ENCODE results near the gene DNAJC11. TPM values are rescaled to one million over a fixed set of nuclear protein-coding genes. Genes with fewer than 3 reads are reported as not detected.

DNAJC11 gene
- total RNA-seq, 6 donors from 2014 or later, result 35.9 to 44.0 (median 38.2) TPM

- TF ChIP-seq POLR2AphosphoS5 (IDR thresholded peaks at IDR 0.05) (no peak), POLR2A (IDR thresholded peaks at IDR 0.05) (no peak), EP300 (IDR thresholded peaks at IDR 0.05) (no peak)
- TF ChIP-seq, protein P1, sequence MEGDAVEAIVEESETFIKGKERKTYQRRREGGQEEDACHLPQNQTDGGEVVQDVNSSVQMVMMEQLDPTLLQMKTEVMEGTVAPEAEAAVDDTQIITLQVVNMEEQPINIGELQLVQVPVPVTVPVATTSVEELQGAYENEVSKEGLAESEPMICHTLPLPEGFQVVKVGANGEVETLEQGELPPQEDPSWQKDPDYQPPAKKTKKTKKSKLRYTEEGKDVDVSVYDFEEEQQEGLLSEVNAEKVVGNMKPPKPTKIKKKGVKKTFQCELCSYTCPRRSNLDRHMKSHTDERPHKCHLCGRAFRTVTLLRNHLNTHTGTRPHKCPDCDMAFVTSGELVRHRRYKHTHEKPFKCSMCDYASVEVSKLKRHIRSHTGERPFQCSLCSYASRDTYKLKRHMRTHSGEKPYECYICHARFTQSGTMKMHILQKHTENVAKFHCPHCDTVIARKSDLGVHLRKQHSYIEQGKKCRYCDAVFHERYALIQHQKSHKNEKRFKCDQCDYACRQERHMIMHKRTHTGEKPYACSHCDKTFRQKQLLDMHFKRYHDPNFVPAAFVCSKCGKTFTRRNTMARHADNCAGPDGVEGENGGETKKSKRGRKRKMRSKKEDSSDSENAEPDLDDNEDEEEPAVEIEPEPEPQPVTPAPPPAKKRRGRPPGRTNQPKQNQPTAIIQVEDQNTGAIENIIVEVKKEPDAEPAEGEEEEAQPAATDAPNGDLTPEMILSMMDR (IDR thresholded peaks at IDR 0.05), result no peak
- 56 to 61% methylated on average over 17 of the region's 17 CpGs for WGBS, 2 donors
- no peak for DNase-seq
- no peak for ATAC-seq (ENCODE audit: low FRiP score in 2 of 2)
- Histone ChIP-seq H3K27ac (no peak overlapping the region), H3K4me3 (no peak overlapping the region), H3K9me3 (no peaks in the 10 kb centered on the region), H3K4me1 (no peaks in the 10 kb centered on the region), H3K27me3 (no peaks in the 10 kb centered on the region), H3K36me3 (no peaks in the 10 kb centered on the region)
Observed at GRCh38 chr1:6723621-6724428, 22.2 kb upstream of the DNAJC11 start.

DNA sequence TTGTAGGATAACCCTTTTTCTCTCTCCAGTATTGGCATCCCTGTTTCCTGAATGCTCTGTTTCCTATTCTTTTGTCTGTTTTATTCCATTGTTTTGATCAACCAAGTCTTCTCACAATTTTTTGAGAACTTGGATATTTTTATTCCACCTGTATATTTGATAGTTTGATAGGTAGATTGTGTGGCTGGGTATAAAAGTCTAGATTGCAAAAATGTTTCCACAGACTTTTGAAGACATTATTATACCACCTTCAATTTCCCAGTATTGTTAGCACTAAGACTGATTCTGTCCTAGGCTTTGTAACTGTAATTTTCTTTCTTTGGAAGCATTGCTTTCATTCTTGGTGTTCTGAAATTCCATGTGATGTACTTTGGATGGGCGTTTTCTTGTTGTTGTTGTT lies 9.6 kb upstream of the DNAJC11 start:
- Histone ChIP-seq H3K27me3 (no peaks in the 10 kb centered on the region), H3K9me3 (peaks cover 0 to 10% (median 9%) of the 10 kb centered on the region in 4 donors), H3K36me3 (no peaks in the 10 kb centered on the region), H3K4me3 (no peak overlapping the region), H3K4me1 (no peaks in the 10 kb centered on the region), H3K27ac (no peak overlapping the region)
- DNase-seq, result no peak
- ATAC-seq (ENCODE audit: low FRiP score in 2 of 2), result no peak
- WGBS, 2 donors, result 76 to 86% methylated on average over 1 of the region's 1 CpG
- TF ChIP-seq, protein P1 (IDR thresholded peaks at IDR 0.05), result no peak
- no peak for TF ChIP-seq EP300 (IDR thresholded peaks at IDR 0.05)
- TF ChIP-seq POLR2AphosphoS5 (IDR thresholded peaks at IDR 0.05), result no peak
- TF ChIP-seq POLR2A (IDR thresholded peaks at IDR 0.05), result no peak

GRCh38 chr1:6704746-6705145 lies 3.1 kb upstream of the DNAJC11 start:
- H3K36me3 ChIP-seq, result no peaks in the 10 kb centered on the region
- H3K4me3 ChIP-seq, result no peak overlapping the region
- TF ChIP-seq POLR2A (IDR thresholded peaks at IDR 0.05) (no peak), POLR2AphosphoS5 (IDR thresholded peaks at IDR 0.05) (no peak), EP300 (IDR thresholded peaks at IDR 0.05) (no peak)
- TF ChIP-seq, protein P1 (IDR thresholded peaks at IDR 0.05), result no peak
- H3K27me3 ChIP-seq, result no peaks in the 10 kb centered on the region
- DNase-seq, result no peak
- H3K9me3 ChIP-seq, result no peaks in the 10 kb centered on the region
- ATAC-seq (ENCODE audit: low FRiP score in 2 of 2), result no peak
- peaks cover 10 to 22% (median 13%) of the 10 kb centered on the region in 4 donors for H3K4me1 ChIP-seq
- H3K27ac ChIP-seq, result no peak overlapping the region
- 85 to 89% methylated on average over 6 of the region's 6 CpGs for WGBS, 2 donors

GRCh38 chr1:6703016-6703415 lies 1.4 kb upstream of the DNAJC11 start:
- ATAC-seq (ENCODE audit: low FRiP score in 2 of 2) (no peak), DNase-seq (no peak)
- Histone ChIP-seq H3K4me3 (no peak overlapping the region), H3K4me1 (peaks cover 10 to 24% (median 15%) of the 10 kb centered on the region in 4 donors), H3K27ac (no peak overlapping the region), H3K27me3 (no peaks in the 10 kb centered on the region), H3K36me3 (no peaks in the 10 kb centered on the region), H3K9me3 (no peaks in the 10 kb centered on the region)
- TF ChIP-seq, protein P1 (IDR thresholded peaks at IDR 0.05), result no peak
- TF ChIP-seq POLR2A (IDR thresholded peaks at IDR 0.05) (no peak), EP300 (IDR thresholded peaks at IDR 0.05) (no peak)
- 92 to 95% methylated on average over 4 of the region's 4 CpGs for WGBS, 2 donors
